Esophagus squamous epithelium (tissue), 4 donors: ENCODE data around the gene BTBD8.

Source experiments
- POLR2A ChIP-seq, 4 donors: fragments of 450-650 bp; IDR thresholded peaks; one replicate each; pipeline ENCODE4 v1.6.1; 2017; ENCODE audit warnings: antibody characterized with exemption in 4 of 4, mild to moderate bottlenecking in 4 of 4, moderate library complexity in 3 of 4
- TF ChIP-seq, protein P1 (sequence below), 6 experiments: fragments of 450-650 bp in 4 of 6; fragments of 200-600 bp in 2 of 6; sonication (generic) in 2 of 6; IDR thresholded peaks; one replicate each; pipeline ENCODE4 v1.5.1; 2016 to 2019; ENCODE audit warnings: antibody characterized with exemption in 6 of 6, mild to moderate bottlenecking in 4 of 6, moderate library complexity in 4 of 6

DNA sequence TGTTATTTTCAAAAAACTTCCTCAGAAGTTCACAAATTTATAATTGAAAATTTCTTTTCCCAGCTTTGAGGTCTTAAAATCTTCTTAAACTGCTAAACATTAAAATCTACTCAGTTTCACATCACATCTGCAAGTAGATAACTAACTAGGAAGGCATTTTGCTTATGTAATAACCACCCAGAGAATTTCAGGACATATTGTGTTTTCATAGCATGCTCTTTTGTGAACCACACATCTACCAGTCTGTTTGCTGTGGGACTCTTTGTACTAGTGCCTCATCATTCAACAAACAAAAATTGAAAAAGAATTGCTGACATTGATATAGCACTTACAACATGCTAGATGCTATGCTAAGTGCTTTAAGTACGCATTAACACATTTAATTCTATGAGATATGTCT is 105.9 kb downstream of the BTBD8 start:
- TF ChIP-seq POLR2A (IDR thresholded peaks at IDR 0.05), result no peak
- TF ChIP-seq, protein P1, sequence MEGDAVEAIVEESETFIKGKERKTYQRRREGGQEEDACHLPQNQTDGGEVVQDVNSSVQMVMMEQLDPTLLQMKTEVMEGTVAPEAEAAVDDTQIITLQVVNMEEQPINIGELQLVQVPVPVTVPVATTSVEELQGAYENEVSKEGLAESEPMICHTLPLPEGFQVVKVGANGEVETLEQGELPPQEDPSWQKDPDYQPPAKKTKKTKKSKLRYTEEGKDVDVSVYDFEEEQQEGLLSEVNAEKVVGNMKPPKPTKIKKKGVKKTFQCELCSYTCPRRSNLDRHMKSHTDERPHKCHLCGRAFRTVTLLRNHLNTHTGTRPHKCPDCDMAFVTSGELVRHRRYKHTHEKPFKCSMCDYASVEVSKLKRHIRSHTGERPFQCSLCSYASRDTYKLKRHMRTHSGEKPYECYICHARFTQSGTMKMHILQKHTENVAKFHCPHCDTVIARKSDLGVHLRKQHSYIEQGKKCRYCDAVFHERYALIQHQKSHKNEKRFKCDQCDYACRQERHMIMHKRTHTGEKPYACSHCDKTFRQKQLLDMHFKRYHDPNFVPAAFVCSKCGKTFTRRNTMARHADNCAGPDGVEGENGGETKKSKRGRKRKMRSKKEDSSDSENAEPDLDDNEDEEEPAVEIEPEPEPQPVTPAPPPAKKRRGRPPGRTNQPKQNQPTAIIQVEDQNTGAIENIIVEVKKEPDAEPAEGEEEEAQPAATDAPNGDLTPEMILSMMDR (IDR thresholded peaks at IDR 0.05), result no peak
